Stimulated activated CD4-positive, alpha-beta T cell treated with anti-CD3 and anti-CD28 coated beads, Interleukin-4, amount 100 ng/mL, for 24 hours (primary cell): ENCODE data around the gene HOXA3.

ENCODE experiments used
- DNase-seq: peaks from one replicate; pipeline ENCODE4 v3.0.0-alpha.2; 2020

Gene HOXA3

GRCh38 chr7:27189295-27189996 is 37.1 kb upstream of the HOXA3 start:
- DNase-seq: no peak

GRCh38 chr7:27188386-27189294 is 36.3 kb upstream of the HOXA3 start:
- DNase-seq: no peak

GRCh38 chr7:27187475-27188385 is 35.3 kb upstream of the HOXA3 start:
- DNase-seq: no peak

- no peak for DNase-seq
These were observed 34.5 kb upstream of the HOXA3 start for GRCh38 chr7:27186668-27187474.

GRCh38 chr7:27185854-27186667 is 33.7 kb upstream of the HOXA3 start:
- no peak for DNase-seq

GRCh38 chr7:27185013-27185853 is 32.9 kb upstream of the HOXA3 start, which contains the start of gene HOXA11:
Gene HOXA11 (minus strand): TSS chr7:27185232. CDS start chr7:27185144, 88 bp downstream.
- DNase-seq: no peak

- DNase-seq: no peak
These were observed 32.1 kb upstream of the HOXA3 start for GRCh38 chr7:27184337-27185012.

GRCh38 chr7:27183682-27184336 is 31.4 kb upstream of the HOXA3 start:
- no peak for DNase-seq

GRCh38 chr7:27182861-27183681 is 30.7 kb upstream of the HOXA3 start:
- DNase-seq: no peak

GRCh38 chr7:27182285-27182841 is 30.0 kb upstream of the HOXA3 start:
- no peak for DNase-seq

GRCh38 chr7:27181795-27182275 is 29.5 kb upstream of the HOXA3 start:
- no peak for DNase-seq

GRCh38 chr7:27180431-27181420 is 28.3 kb upstream of the HOXA3 start:
- DNase-seq: no peak

- DNase-seq: peak; percentile 66
These were observed 27.4 kb upstream of the HOXA3 start for GRCh38 chr7:27179503-27180430.

- DNase-seq: no peak
These were observed 26.6 kb upstream of the HOXA3 start for GRCh38 chr7:27179030-27179429.

- no peak for DNase-seq
These were observed 26.0 kb upstream of the HOXA3 start for GRCh38 chr7:27178366-27178765.
